ENCODE results near the gene FAM110A. TPM values are rescaled to one million over a fixed set of nuclear protein-coding genes. Genes with fewer than 3 reads are reported as not detected.

Gene FAM110A
- total and polyA plus RNA-seq, 2 of the 8 experiments (the other 6 are each of a cell fraction or from before 2014, with no cell fraction given): 10.1 to 10.9 TPM

- POLR2A ChIA-PET (ENCODE audit: partially characterized antibody): no interaction called here
- TF ChIP-seq TCF12 (IDR thresholded peaks at IDR 0.05; ENCODE audit: low read depth, low read length) (no peak), SRF (IDR thresholded peaks at IDR 0.05; ENCODE audit: low read depth, low read length) (no peak), ATF2 (IDR thresholded peaks at IDR 0.05; ENCODE audit: low read length) (no peak), JUND (IDR thresholded peaks at IDR 0.05; ENCODE audit: low read length) (no peak), CREB1 (IDR thresholded peaks at IDR 0.05) (no peak), BACH1 (IDR thresholded peaks at IDR 0.05; ENCODE audit: low read length) (no peak), YY1 (IDR thresholded peaks at IDR 0.05; ENCODE audit: low read depth, low read length) (no peak), CEBPB (IDR thresholded peaks at IDR 0.05; ENCODE audit: low read depth, low read length) (no peak), SP4 (IDR thresholded peaks at IDR 0.05; ENCODE audit: low read length) (no peak), TAF1 (IDR thresholded peaks at IDR 0.05; ENCODE audit: low read depth, low read length) (no peak), ZNF274 (IDR thresholded peaks at IDR 0.05; ENCODE audit: borderline replicate concordance, extremely low read depth, low read length) (no peak), EZH2 (IDR thresholded peaks at IDR 0.05; ENCODE audit: low read depth, low read length, severe bottlenecking) (no peak), SIX5 (IDR thresholded peaks at IDR 0.05; ENCODE audit: low read depth, low read length) (no peak)
- no peak overlapping the region for H2BK12ac ChIP-seq (ENCODE audit: low read depth, low read length)
These were observed 18.3 kb upstream of the FAM110A start for GRCh38 chr20:815226-815625.

More at GRCh38 chr20:815226-815625, 18.3 kb upstream of the FAM110A start:
- Histone ChIP-seq H2BK15ac (ENCODE audit: low read length) (no peak overlapping the region), H4K91ac (replicated peaks; ENCODE audit: insufficient read length, low read length) (no peak overlapping the region), H3K56ac (replicated peaks; ENCODE audit: insufficient read length, low read depth, low read length) (no peak overlapping the region), H4K20me1 (replicated peaks in 1 of 2; ENCODE audit: control insufficient read depth in 1 of 2, insufficient read depth in 2 of 2, low read length in 2 of 2) (no peaks in the 10 kb centered on the region), H2AK5ac (ENCODE audit: low read depth, low read length) (no peak overlapping the region), H3K4ac (replicated peaks; ENCODE audit: insufficient read length, low read depth, low read length) (no peak overlapping the region), H2BK120ac (replicated peaks; ENCODE audit: low read depth, low read length) (no peak overlapping the region), H3K79me2 (ENCODE audit: control insufficient read depth in 1 of 2, insufficient read depth in 2 of 2, low read length in 2 of 2) (no peaks in the 10 kb centered on the region), H3K4me3 (ENCODE audit: extremely low read depth in 1 of 4, insufficient read depth in 2 of 4, low read depth in 3 of 4, low read length in 4 of 4) (no peak overlapping the region), H2BK20ac (ENCODE audit: low read length) (no peak overlapping the region), H2BK5ac (ENCODE audit: low read depth, low read length) (no peak overlapping the region), H4K5ac (ENCODE audit: insufficient read length, low read depth, low read length) (no peak overlapping the region), H2AFZ (ENCODE audit: low read length) (no peak overlapping the region), H3K9me3 (ENCODE audit: insufficient read depth in 2 of 2, low read depth in 1 of 2, low read length in 1 of 2) (no peaks in the 10 kb centered on the region), H4K8ac (ENCODE audit: extremely low read depth, insufficient read depth, low read length) (no peak overlapping the region; the same call in 1 of the 2 replicates), H3K4me2 (ENCODE audit: insufficient read depth in 1 of 2, low read depth in 2 of 2, low read length in 2 of 2) (no peak overlapping the region), H3K27me3 (replicated peaks in 1 of 4; ENCODE audit: control insufficient read depth in 3 of 4, extremely low read depth in 1 of 4, insufficient read depth in 3 of 4, low read length in 3 of 4) (no peaks in the 10 kb centered on the region), H3K36me3 (ENCODE audit: control insufficient read depth in 2 of 4, insufficient read depth in 4 of 4, low read length in 3 of 4) (no peaks in the 10 kb centered on the region), H3K18ac (ENCODE audit: extremely low read depth, low read length) (no peak overlapping the region), H3K9ac (replicated peaks in 1 of 4; ENCODE audit: extremely low read depth in 1 of 4, low read depth in 3 of 4, low read length in 3 of 4) (no peak overlapping the region), H3K23me2 (ENCODE audit: low read depth, low read length) (no peaks in the 10 kb centered on the region), H3K23ac (ENCODE audit: insufficient read length) (no peak overlapping the region), H3K27ac (ENCODE audit: low read depth, low read length) (no peak overlapping the region), H3K14ac (ENCODE audit: insufficient read length) (no peak overlapping the region), H3K4me1 (replicated peaks in 1 of 4; ENCODE audit: control insufficient read depth in 3 of 4, insufficient read depth in 4 of 4, low read length in 3 of 4) (no peaks in the 10 kb centered on the region; a peak in 2 of 7 replicates), H3K79me1 (ENCODE audit: low read depth, low read length) (no peaks in the 10 kb centered on the region)
- CTCF ChIA-PET (ENCODE audit: partially characterized antibody): interaction anchor here (0.6 to 10.2 kb wide), 39 partner anchors 8 to 1194 kb away, joined by 3 to 153 read pairs (median 4); no protein-coding TSS in a partner anchor
- FAIRE-seq (no peak), DNase-seq (ENCODE audit: low read depth in 1 of 2, low spot score in 2 of 2) (no peak)
- WGBS, 2 experiments (ENCODE audit: extremely low coverage in 1 of 2, insufficient coverage in 1 of 2, insufficient read length in 1 of 2, insufficient replicate concordance in 2 of 2, low coverage in 1 of 2, low lambda C conversion rate in 2 of 2, missing lambda C conversion rate in 1 of 2): 91% methylated on average over 10 of the region's 10 CpGs; no CpG with 5 or more reads in 1 of the 2 experiments
